Measurements from ENCODE around the gene SCAF1.

SCAF1 gene

GRCh38 chr19:49686503-49687088, 44.6 kb downstream of the SCAF1 start:
- no peaks in the 10 kb centered on the region for H3K9me3 ChIP-seq (ENCODE audit: control insufficient read depth, insufficient read depth, low read length)
- H3K36me3 ChIP-seq (ENCODE audit: insufficient read depth, low read length), result peaks cover 16% of the 10 kb centered on the region
- peaks cover 15% of the 10 kb centered on the region; the same call in 1 of the 2 replicates for H3K4me1 ChIP-seq (ENCODE audit: insufficient read depth, low read length)
- H3K9ac ChIP-seq (ENCODE audit: low read depth, low read length), result no peak overlapping the region

- Histone ChIP-seq H3K36me3 (ENCODE audit: insufficient read depth, low read length) (peaks cover 16% of the 10 kb centered on the region; the same call in 1 of the 2 replicates), H3K4me1 (ENCODE audit: insufficient read depth, low read length) (peaks cover 15% of the 10 kb centered on the region; the same call in 1 of the 2 replicates), H3K9ac (ENCODE audit: low read depth, low read length) (no peak overlapping the region), H3K9me3 (ENCODE audit: control insufficient read depth, insufficient read depth, low read length) (no peaks in the 10 kb centered on the region)
These were observed 45.1 kb downstream of the SCAF1 start for GRCh38 chr19:49687150-49687549.

- peaks cover 11% of the 10 kb centered on the region; the same call in 1 of the 2 replicates for H3K36me3 ChIP-seq (ENCODE audit: insufficient read depth, low read length)
- H3K9ac ChIP-seq (ENCODE audit: low read depth, low read length), result no peak overlapping the region
- no peaks in the 10 kb centered on the region for H3K9me3 ChIP-seq (ENCODE audit: control insufficient read depth, insufficient read depth, low read length)
- peaks cover 15% of the 10 kb centered on the region; the same call in 1 of the 2 replicates for H3K4me1 ChIP-seq (ENCODE audit: insufficient read depth, low read length)
These were observed 45.7 kb downstream of the SCAF1 start for GRCh38 chr19:49687566-49688316.

- Histone ChIP-seq H3K9ac (ENCODE audit: low read depth, low read length) (peak overlapping the region; percentile 75; the same call in 1 of the 2 replicates), H3K4me1 (ENCODE audit: insufficient read depth, low read length) (peaks cover 15% of the 10 kb centered on the region; the same call in 1 of the 2 replicates), H3K9me3 (ENCODE audit: control insufficient read depth, insufficient read depth, low read length) (no peaks in the 10 kb centered on the region), H3K36me3 (ENCODE audit: insufficient read depth, low read length) (peaks cover 8% of the 10 kb centered on the region; the same call in 1 of the 2 replicates)
These were observed 46.6 kb downstream of the SCAF1 start for GRCh38 chr19:49688531-49689132.

- Histone ChIP-seq H3K9ac (ENCODE audit: low read depth, low read length) (peak within 1 kb of the TSS; percentile 75), H3K9me3 (ENCODE audit: control insufficient read depth, insufficient read depth, low read length) (no peaks in the 10 kb centered on the region), H3K36me3 (ENCODE audit: insufficient read depth, low read length) (peaks cover 8% of the 10 kb centered on the region; the same call in 1 of the 2 replicates), H3K4me1 (ENCODE audit: insufficient read depth, low read length) (peaks cover 15% of the 10 kb centered on the region; the same call in 1 of the 2 replicates)
These were observed 47.4 kb downstream of the SCAF1 start, which contains the start of gene ADM5 for GRCh38 chr19:49689133-49690078. Gene ADM5, plus strand, starts transcription at chr19:49689594. Its CDS starts 244 bp downstream, at chr19:49689838.

GRCh38 chr19:49690079-49690655, 48.2 kb downstream of the SCAF1 start:
- peak overlapping the region; percentile 75 for H3K9ac ChIP-seq (ENCODE audit: low read depth, low read length)
- H3K36me3 ChIP-seq (ENCODE audit: insufficient read depth, low read length), result peaks cover 8% of the 10 kb centered on the region; the same call in 1 of the 2 replicates
- peaks cover 15% of the 10 kb centered on the region; the same call in 1 of the 2 replicates for H3K4me1 ChIP-seq (ENCODE audit: insufficient read depth, low read length)
- no peaks in the 10 kb centered on the region for H3K9me3 ChIP-seq (ENCODE audit: control insufficient read depth, insufficient read depth, low read length)

GRCh38 chr19:49690656-49691242, 48.7 kb downstream of the SCAF1 start, which contains the start of gene CPT1C:
Gene CPT1C, plus strand, starts transcription at chr19:49691116. Its CDS starts 1,137 bp downstream, at chr19:49692253.
- no peaks in the 10 kb centered on the region for H3K9me3 ChIP-seq (ENCODE audit: control insufficient read depth, insufficient read depth, low read length)
- H3K9ac ChIP-seq (ENCODE audit: low read depth, low read length), result peak within 1 kb of the TSS; percentile 75
- H3K36me3 ChIP-seq (ENCODE audit: insufficient read depth, low read length), result peaks cover 3% of the 10 kb centered on the region; the same call in 1 of the 2 replicates
- peaks cover 15% of the 10 kb centered on the region; the same call in 1 of the 2 replicates for H3K4me1 ChIP-seq (ENCODE audit: insufficient read depth, low read length)

- H3K36me3 ChIP-seq (ENCODE audit: insufficient read depth, low read length), result peaks cover 3% of the 10 kb centered on the region; the same call in 1 of the 2 replicates
- no peaks in the 10 kb centered on the region for H3K9me3 ChIP-seq (ENCODE audit: control insufficient read depth, insufficient read depth, low read length)
- H3K9ac ChIP-seq (ENCODE audit: low read depth, low read length), result peak overlapping the region; percentile 75
- H3K4me1 ChIP-seq (ENCODE audit: insufficient read depth, low read length), result peaks cover 15% of the 10 kb centered on the region; the same call in 1 of the 2 replicates
These were observed 49.5 kb downstream of the SCAF1 start for GRCh38 chr19:49691243-49692146.

GRCh38 chr19:49692147-49692506, 50.1 kb downstream of the SCAF1 start:
- Histone ChIP-seq H3K9ac (ENCODE audit: low read depth, low read length) (peak overlapping the region; percentile 75; the same call in 1 of the 2 replicates), H3K4me1 (ENCODE audit: insufficient read depth, low read length) (peaks cover 12% of the 10 kb centered on the region; the same call in 1 of the 2 replicates), H3K9me3 (ENCODE audit: control insufficient read depth, insufficient read depth, low read length) (no peaks in the 10 kb centered on the region), H3K36me3 (ENCODE audit: insufficient read depth, low read length) (peaks cover 3% of the 10 kb centered on the region; the same call in 1 of the 2 replicates)

GRCh38 chr19:49696115-49696514, 54.1 kb downstream of the SCAF1 start:
- H3K4me1 ChIP-seq (ENCODE audit: insufficient read depth, low read length), result peaks cover 2% of the 10 kb centered on the region; the same call in 1 of the 2 replicates
- H3K9me3 ChIP-seq (ENCODE audit: control insufficient read depth, insufficient read depth, low read length), result no peaks in the 10 kb centered on the region
- H3K9ac ChIP-seq (ENCODE audit: low read depth, low read length), result no peak overlapping the region
- H3K36me3 ChIP-seq (ENCODE audit: insufficient read depth, low read length), result peaks cover 3% of the 10 kb centered on the region; the same call in 1 of the 2 replicates

GRCh38 chr19:49696865-49697264, 54.9 kb downstream of the SCAF1 start:
- Histone ChIP-seq H3K36me3 (ENCODE audit: insufficient read depth, low read length) (peaks cover 3% of the 10 kb centered on the region; the same call in 1 of the 2 replicates), H3K9ac (ENCODE audit: low read depth, low read length) (no peak overlapping the region), H3K9me3 (ENCODE audit: control insufficient read depth, insufficient read depth, low read length) (no peaks in the 10 kb centered on the region), H3K4me1 (ENCODE audit: insufficient read depth, low read length) (peaks cover 2% of the 10 kb centered on the region; the same call in 1 of the 2 replicates)

- Histone ChIP-seq H3K36me3 (ENCODE audit: insufficient read depth, low read length) (no peaks in the 10 kb centered on the region), H3K9me3 (ENCODE audit: control insufficient read depth, insufficient read depth, low read length) (no peaks in the 10 kb centered on the region), H3K4me1 (ENCODE audit: insufficient read depth, low read length) (peaks cover 2% of the 10 kb centered on the region; the same call in 1 of the 2 replicates), H3K9ac (ENCODE audit: low read depth, low read length) (no peak overlapping the region)
These were observed 57.4 kb downstream of the SCAF1 start for GRCh38 chr19:49699364-49699763.
